ENCODE results near the gene KLHL13.
"Not testable (repeated sequence)": the region's sequence is repeated elsewhere in the genome, so short reads cannot be mapped to it uniquely, and the experiment has no call there.

KLHL13 gene

GRCh38 chrX:118025226-118025625 is 91.4 kb downstream of the KLHL13 start:
- Histone ChIP-seq H3K9ac (ENCODE audit: low read length) (no peak overlapping the region), H3K36me3 (ENCODE audit: control insufficient read depth, insufficient read depth, low read length) (no peaks in the 10 kb centered on the region), H3K27ac (ENCODE audit: low read depth, low read length) (no peak overlapping the region), H3K4me3 (ENCODE audit: low read depth, low read length) (no peak overlapping the region), H3K9me3 (ENCODE audit: control insufficient read depth, insufficient read depth, low read depth, low read length) (0 out of 2 replicates have a peak, but pooled peaks cover 2% of the 10 kb centered on the region), H3K27me3 (ENCODE audit: control insufficient read depth, insufficient read depth, low read length) (no peaks in the 10 kb centered on the region), H3K4me1 (ENCODE audit: control insufficient read depth, insufficient read depth, low read length) (no peaks in the 10 kb centered on the region)

DNA sequence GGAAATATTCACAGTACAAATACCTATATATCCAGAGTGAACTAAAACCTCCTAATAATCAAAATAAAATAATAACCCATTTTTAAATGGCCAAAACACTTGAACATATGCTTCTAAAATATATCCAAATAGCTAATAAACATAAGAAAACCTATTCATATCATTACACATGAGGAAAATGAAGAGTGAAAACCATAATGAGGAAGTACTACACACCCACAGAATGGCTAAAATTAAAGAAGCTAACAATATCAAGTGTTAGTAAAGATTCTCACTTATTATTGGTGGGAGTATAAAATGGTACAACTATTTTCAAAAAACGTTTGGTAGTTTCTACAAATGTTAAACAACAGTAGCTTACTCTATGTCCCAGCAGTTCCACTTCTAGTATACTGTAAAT is 92.1 kb downstream of the KLHL13 start:
- Histone ChIP-seq H3K27me3 (ENCODE audit: control insufficient read depth, insufficient read depth, low read length) (no peaks in the 10 kb centered on the region), H3K27ac (ENCODE audit: low read depth, low read length) (no peak overlapping the region), H3K9ac (ENCODE audit: low read length) (no peak overlapping the region), H3K9me3 (ENCODE audit: control insufficient read depth, insufficient read depth, low read depth, low read length) (0 out of 2 replicates have a peak, but pooled peaks cover 2% of the 10 kb centered on the region), H3K36me3 (ENCODE audit: control insufficient read depth, insufficient read depth, low read length) (no peaks in the 10 kb centered on the region), H3K4me3 (ENCODE audit: low read depth, low read length) (no peak overlapping the region), H3K4me1 (ENCODE audit: control insufficient read depth, insufficient read depth, low read length) (no peaks in the 10 kb centered on the region)

- Histone ChIP-seq H3K4me3 (ENCODE audit: low read depth, low read length) (no peak overlapping the region), H3K9me3 (ENCODE audit: control insufficient read depth, insufficient read depth, low read depth, low read length) (0 out of 2 replicates have a peak, but pooled peaks cover 2% of the 10 kb centered on the region), H3K4me1 (ENCODE audit: control insufficient read depth, insufficient read depth, low read length) (no peaks in the 10 kb centered on the region), H3K27ac (ENCODE audit: low read depth, low read length) (no peak overlapping the region), H3K36me3 (ENCODE audit: control insufficient read depth, insufficient read depth, low read length) (no peaks in the 10 kb centered on the region), H3K9ac (ENCODE audit: low read length) (no peak overlapping the region), H3K27me3 (ENCODE audit: control insufficient read depth, insufficient read depth, low read length) (no peaks in the 10 kb centered on the region; the same call in 1 of the 2 replicates)
These were observed 93.9 kb downstream of the KLHL13 start for GRCh38 chrX:118022753-118023152.

GRCh38 chrX:118016422-118016821 is 100.2 kb downstream of the KLHL13 start:
- Histone ChIP-seq H3K36me3 (ENCODE audit: control insufficient read depth, insufficient read depth, low read length) (no peaks in the 10 kb centered on the region), H3K9ac (ENCODE audit: low read length) (no peak overlapping the region), H3K27ac (ENCODE audit: low read depth, low read length) (no peak overlapping the region), H3K4me3 (ENCODE audit: low read depth, low read length) (no peak overlapping the region), H3K27me3 (ENCODE audit: control insufficient read depth, insufficient read depth, low read length) (no peaks in the 10 kb centered on the region; the same call in 1 of the 2 replicates), H3K9me3 (ENCODE audit: control insufficient read depth, insufficient read depth, low read depth, low read length) (peaks cover 16% of the 10 kb centered on the region; the same call in 1 of the 2 replicates), H3K4me1 (ENCODE audit: control insufficient read depth, insufficient read depth, low read length) (no peaks in the 10 kb centered on the region)

GRCh38 chrX:118002417-118002816 is 114.2 kb downstream of the KLHL13 start:
- H3K4me3 ChIP-seq (ENCODE audit: low read depth, low read length); H3K27me3 ChIP-seq (ENCODE audit: control insufficient read depth, insufficient read depth, low read length); H3K9me3 ChIP-seq (ENCODE audit: control insufficient read depth, insufficient read depth, low read depth, low read length); H3K27ac ChIP-seq (ENCODE audit: low read depth, low read length); H3K9ac ChIP-seq (ENCODE audit: low read length); H3K4me1 ChIP-seq (ENCODE audit: control insufficient read depth, insufficient read depth, low read length); H3K36me3 ChIP-seq (ENCODE audit: control insufficient read depth, insufficient read depth, low read length): not testable (repeated sequence)

GRCh38 chrX:118000518-118000917 is 116.1 kb downstream of the KLHL13 start:
- Histone ChIP-seq H3K4me1 (ENCODE audit: control insufficient read depth, insufficient read depth, low read length) (no peaks in the 10 kb centered on the region), H3K9ac (ENCODE audit: low read length) (no peak overlapping the region), H3K9me3 (ENCODE audit: control insufficient read depth, insufficient read depth, low read depth, low read length) (no peaks in the 10 kb centered on the region), H3K27ac (ENCODE audit: low read depth, low read length) (no peak overlapping the region), H3K27me3 (ENCODE audit: control insufficient read depth, insufficient read depth, low read length) (no peaks in the 10 kb centered on the region; the same call in 1 of the 2 replicates), H3K36me3 (ENCODE audit: control insufficient read depth, insufficient read depth, low read length) (no peaks in the 10 kb centered on the region), H3K4me3 (ENCODE audit: low read depth, low read length) (no peak overlapping the region)

- no peaks in the 10 kb centered on the region for H3K27me3 ChIP-seq (ENCODE audit: control insufficient read depth, insufficient read depth, low read length)
- no peaks in the 10 kb centered on the region for H3K9me3 ChIP-seq (ENCODE audit: control insufficient read depth, insufficient read depth, low read depth, low read length)
- H3K9ac ChIP-seq (ENCODE audit: low read length): no peak overlapping the region
- no peaks in the 10 kb centered on the region for H3K36me3 ChIP-seq (ENCODE audit: control insufficient read depth, insufficient read depth, low read length)
- H3K4me1 ChIP-seq (ENCODE audit: control insufficient read depth, insufficient read depth, low read length): no peaks in the 10 kb centered on the region
- no peak overlapping the region for H3K4me3 ChIP-seq (ENCODE audit: low read depth, low read length)
- no peak overlapping the region for H3K27ac ChIP-seq (ENCODE audit: low read depth, low read length)
These were observed 118.4 kb downstream of the KLHL13 start for GRCh38 chrX:117998171-117998570.

DNA sequence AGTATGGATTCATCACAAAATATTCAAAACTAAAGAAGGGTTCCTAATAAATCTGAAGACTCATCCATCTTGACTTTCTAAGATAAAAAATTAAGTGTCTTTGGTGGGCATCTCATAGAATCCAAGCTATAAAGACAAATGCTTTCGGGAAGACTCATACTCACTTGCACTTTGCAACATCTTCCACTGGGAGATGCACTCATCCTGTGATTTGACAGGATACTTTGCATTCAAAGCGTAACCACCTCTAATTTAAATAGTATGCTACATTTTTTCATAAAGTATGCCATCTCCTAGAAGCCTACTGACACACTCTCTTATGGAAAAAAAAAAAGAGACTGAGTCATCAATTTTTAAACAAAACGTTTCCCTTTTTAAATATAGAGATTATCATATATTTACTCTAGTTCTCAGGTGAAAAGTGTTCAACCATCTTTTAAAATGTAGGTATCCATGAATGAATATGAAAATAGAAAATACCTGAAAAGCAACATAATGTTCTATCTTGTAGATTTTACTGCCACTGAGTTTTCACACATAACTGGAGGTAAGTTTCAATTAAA is 119.6 kb downstream of the KLHL13 start:
- H3K27ac ChIP-seq (ENCODE audit: low read depth, low read length): no peak overlapping the region
- no peaks in the 10 kb centered on the region for H3K27me3 ChIP-seq (ENCODE audit: control insufficient read depth, insufficient read depth, low read length)
- H3K9me3 ChIP-seq (ENCODE audit: control insufficient read depth, insufficient read depth, low read depth, low read length): no peaks in the 10 kb centered on the region
- no peaks in the 10 kb centered on the region for H3K4me1 ChIP-seq (ENCODE audit: control insufficient read depth, insufficient read depth, low read length)
- no peak overlapping the region for H3K4me3 ChIP-seq (ENCODE audit: low read depth, low read length)
- H3K9ac ChIP-seq (ENCODE audit: low read length): no peak overlapping the region
- H3K36me3 ChIP-seq (ENCODE audit: control insufficient read depth, insufficient read depth, low read length): no peaks in the 10 kb centered on the region

GRCh38 chrX:117996408-117996807 is 120.2 kb downstream of the KLHL13 start:
- no peaks in the 10 kb centered on the region for H3K4me1 ChIP-seq (ENCODE audit: control insufficient read depth, insufficient read depth, low read length)

GRCh38 chrX:117995378-117995777 is 121.2 kb downstream of the KLHL13 start:
- H3K4me3 ChIP-seq (ENCODE audit: low read depth, low read length): no peak overlapping the region
- no peak overlapping the region for H3K9ac ChIP-seq (ENCODE audit: low read length)
- no peaks in the 10 kb centered on the region for H3K9me3 ChIP-seq (ENCODE audit: control insufficient read depth, insufficient read depth, low read depth, low read length)
- no peaks in the 10 kb centered on the region for H3K4me1 ChIP-seq (ENCODE audit: control insufficient read depth, insufficient read depth, low read length)
- no peaks in the 10 kb centered on the region for H3K27me3 ChIP-seq (ENCODE audit: control insufficient read depth, insufficient read depth, low read length)
- no peaks in the 10 kb centered on the region for H3K36me3 ChIP-seq (ENCODE audit: control insufficient read depth, insufficient read depth, low read length)
- H3K27ac ChIP-seq (ENCODE audit: low read depth, low read length): no peak overlapping the region

More at GRCh38 chrX:117996408-117996807, 120.2 kb downstream of the KLHL13 start:
- H3K9ac ChIP-seq (ENCODE audit: low read length): no peak overlapping the region
- H3K9me3 ChIP-seq (ENCODE audit: control insufficient read depth, insufficient read depth, low read depth, low read length): no peaks in the 10 kb centered on the region
- no peaks in the 10 kb centered on the region for H3K36me3 ChIP-seq (ENCODE audit: control insufficient read depth, insufficient read depth, low read length)
- H3K27ac ChIP-seq (ENCODE audit: low read depth, low read length): no peak overlapping the region
- H3K27me3 ChIP-seq (ENCODE audit: control insufficient read depth, insufficient read depth, low read length): no peaks in the 10 kb centered on the region
- H3K4me3 ChIP-seq (ENCODE audit: low read depth, low read length): no peak overlapping the region

DNA sequence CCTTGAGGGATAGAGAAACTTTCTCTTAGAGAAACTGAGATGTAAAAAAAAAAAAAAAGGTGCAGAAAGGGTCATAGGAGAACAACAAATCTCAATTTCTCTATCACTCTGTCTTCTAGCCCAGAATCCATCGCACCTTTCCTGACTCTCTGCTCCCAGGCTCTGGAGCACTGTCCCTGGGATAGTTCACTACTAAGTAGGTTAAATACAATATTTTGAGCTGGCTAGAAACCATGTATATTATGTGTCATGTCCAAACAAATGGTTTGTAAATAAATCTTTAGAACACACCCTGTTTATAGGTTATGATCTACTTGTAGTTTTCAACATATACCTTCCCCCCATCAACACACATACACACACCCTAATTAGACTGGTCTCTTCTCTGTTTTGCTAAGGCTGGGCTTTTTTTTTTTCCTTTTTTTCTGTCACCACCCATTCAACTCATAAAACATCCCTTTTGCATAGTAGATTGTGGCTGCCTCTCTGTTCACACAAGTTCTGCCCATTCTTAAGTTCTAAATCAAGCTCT is 124.4 kb downstream of the KLHL13 start:
- Histone ChIP-seq H3K9me3 (ENCODE audit: control insufficient read depth, insufficient read depth, low read depth, low read length) (no peaks in the 10 kb centered on the region), H3K27ac (ENCODE audit: low read depth, low read length) (no peak overlapping the region), H3K27me3 (ENCODE audit: control insufficient read depth, insufficient read depth, low read length) (no peaks in the 10 kb centered on the region), H3K9ac (ENCODE audit: low read length) (no peak overlapping the region), H3K4me3 (ENCODE audit: low read depth, low read length) (no peak overlapping the region), H3K4me1 (ENCODE audit: control insufficient read depth, insufficient read depth, low read length) (no peaks in the 10 kb centered on the region), H3K36me3 (ENCODE audit: control insufficient read depth, insufficient read depth, low read length) (no peaks in the 10 kb centered on the region)

Measured in HUES6 (cell line).